Astrocyte (in vitro differentiated cells and primary cell): ENCODE measurements around the gene IGFBP5.

Source experiments
- CTCF ChIP-seq: IDR thresholded peaks from 2 replicates; pipeline ENCODE4 v1.5.1; 2011; ENCODE audit warnings: low read depth, mild to moderate bottlenecking, inconsistent platforms, low read length, moderate library complexity; ENCODE audit not compliant: insufficient read depth
- EZH2 ChIP-seq: IDR thresholded peaks from 2 replicates; pipeline ENCODE4 v1.6.1; 2012; ENCODE audit warnings: mild to moderate bottlenecking, low read length, inconsistent platforms; ENCODE audit not compliant: insufficient read depth

DNA sequence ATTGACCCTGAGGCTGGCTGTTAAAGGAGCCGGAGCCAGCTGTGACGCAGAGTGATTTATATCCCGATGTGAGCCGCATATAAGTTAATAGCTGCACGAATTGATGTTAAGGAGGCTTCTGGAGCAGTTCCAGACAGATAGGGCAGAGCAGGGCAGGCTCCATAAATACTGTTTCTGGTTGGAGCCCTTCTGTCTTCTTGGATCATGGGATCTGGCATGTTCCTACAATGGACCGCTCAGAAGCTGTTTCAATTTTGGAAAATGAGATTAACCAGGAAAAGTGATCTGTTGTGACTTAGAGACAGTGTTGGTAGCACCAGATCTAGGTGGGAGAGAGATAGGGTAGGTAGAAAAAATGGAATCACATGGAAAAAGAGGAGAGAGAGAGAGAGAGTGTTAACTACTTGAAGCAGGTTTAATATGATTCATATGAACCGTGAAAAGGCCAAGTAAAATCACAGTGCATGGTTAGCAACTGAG, 4.8 kb upstream of the IGFBP5 start:
- TF ChIP-seq CTCF = no peak
- TF ChIP-seq EZH2 = no peak
